B cell (primary cell): ENCODE results near the gene SPPL2B.

Experiments
- EZH2 ChIP-seq: IDR thresholded peaks from 2 replicates; pipeline ENCODE4 v1.6.1; 2012; ENCODE audit warnings: borderline replicate concordance, low read depth, mild to moderate bottlenecking, moderate library complexity, low read length; ENCODE audit not compliant: insufficient read depth, poor library complexity, severe bottlenecking
- TF ChIP-seq, protein P1 (sequence below): fragments of 200-600 bp; IDR thresholded peaks from one replicate; pipeline ENCODE4 v1.8.0; 2022; ENCODE audit warnings: antibody characterized with exemption, mild to moderate bottlenecking

DNA sequence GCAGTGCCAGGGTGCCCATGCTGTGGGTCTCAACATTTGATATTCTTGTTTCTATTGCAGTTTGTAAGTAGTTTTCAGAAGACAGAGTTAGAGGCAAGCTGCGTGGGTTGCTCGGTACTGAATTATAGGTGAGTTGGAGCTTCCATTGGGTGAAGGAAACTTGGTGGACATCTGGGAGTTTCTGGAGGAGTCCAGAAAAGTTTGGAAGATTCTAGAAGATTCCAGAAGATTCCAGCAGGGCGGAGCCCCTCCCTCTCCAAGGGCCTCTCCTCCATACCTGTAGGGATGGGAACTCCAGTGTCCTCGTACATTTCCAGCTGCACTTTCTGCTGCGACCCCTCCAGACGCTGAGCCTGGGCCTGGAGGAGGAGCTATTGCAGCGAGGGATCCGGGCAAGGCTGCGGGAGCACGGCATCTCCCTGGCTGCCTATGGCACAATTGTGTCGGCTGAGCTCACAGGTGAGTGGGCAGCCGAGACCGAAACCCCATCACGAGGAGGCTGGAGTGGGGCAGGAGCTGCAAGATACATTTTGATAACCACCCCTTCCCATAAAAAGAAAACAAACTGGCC, 70.3 kb downstream of the SPPL2B start:
- TF ChIP-seq, protein P1, sequence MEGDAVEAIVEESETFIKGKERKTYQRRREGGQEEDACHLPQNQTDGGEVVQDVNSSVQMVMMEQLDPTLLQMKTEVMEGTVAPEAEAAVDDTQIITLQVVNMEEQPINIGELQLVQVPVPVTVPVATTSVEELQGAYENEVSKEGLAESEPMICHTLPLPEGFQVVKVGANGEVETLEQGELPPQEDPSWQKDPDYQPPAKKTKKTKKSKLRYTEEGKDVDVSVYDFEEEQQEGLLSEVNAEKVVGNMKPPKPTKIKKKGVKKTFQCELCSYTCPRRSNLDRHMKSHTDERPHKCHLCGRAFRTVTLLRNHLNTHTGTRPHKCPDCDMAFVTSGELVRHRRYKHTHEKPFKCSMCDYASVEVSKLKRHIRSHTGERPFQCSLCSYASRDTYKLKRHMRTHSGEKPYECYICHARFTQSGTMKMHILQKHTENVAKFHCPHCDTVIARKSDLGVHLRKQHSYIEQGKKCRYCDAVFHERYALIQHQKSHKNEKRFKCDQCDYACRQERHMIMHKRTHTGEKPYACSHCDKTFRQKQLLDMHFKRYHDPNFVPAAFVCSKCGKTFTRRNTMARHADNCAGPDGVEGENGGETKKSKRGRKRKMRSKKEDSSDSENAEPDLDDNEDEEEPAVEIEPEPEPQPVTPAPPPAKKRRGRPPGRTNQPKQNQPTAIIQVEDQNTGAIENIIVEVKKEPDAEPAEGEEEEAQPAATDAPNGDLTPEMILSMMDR: no peak
- no peak for TF ChIP-seq EZH2
